HG03520 (cell line): Measurements from ENCODE around the gene ZDHHC7.
A peak's percentile ranks its signal among the peaks of the same experiment; 100 is the strongest.
"Not testable (repeated sequence)": the region's sequence is repeated elsewhere in the genome, so short reads cannot be mapped to it uniquely, and the experiment has no call there.

Experiments
- ATAC-seq: cut with Tn5 transposase; IDR thresholded peaks from one replicate; pipeline ENCODE4 v1.9.1; 2021; ENCODE audit warnings: mild to moderate bottlenecking, moderate library complexity; ENCODE audit not compliant: unreplicated experiment

ZDHHC7 gene

GRCh38 chr16:85010931-85011845 lies at the start of gene ZDHHC7:
Gene ZDHHC7 (minus strand): TSS chr16:85011535. CDS start chr16:84990618, 20,917 bp downstream.
- peak; percentile 79 for ATAC-seq

DNA sequence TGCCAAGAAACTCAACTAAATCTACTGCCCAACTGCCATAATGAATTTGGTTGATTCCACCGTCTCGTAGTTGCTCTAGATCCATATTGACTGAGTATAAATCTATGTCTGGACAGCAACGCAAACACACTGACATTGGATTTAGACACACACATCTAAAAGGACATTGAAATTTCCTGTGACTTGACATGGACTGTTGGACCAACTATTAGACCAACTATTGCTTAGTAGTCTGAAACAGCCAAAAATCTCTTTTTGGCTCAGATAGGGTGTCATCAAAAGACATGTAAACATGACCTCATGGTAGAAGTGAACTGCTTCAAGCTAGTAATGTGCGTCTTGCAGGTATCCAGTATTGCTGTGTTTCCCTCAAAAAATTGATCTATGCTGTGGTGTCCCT lies 47.6 kb upstream of the ZDHHC7 start:
- ATAC-seq: no peak

DNA sequence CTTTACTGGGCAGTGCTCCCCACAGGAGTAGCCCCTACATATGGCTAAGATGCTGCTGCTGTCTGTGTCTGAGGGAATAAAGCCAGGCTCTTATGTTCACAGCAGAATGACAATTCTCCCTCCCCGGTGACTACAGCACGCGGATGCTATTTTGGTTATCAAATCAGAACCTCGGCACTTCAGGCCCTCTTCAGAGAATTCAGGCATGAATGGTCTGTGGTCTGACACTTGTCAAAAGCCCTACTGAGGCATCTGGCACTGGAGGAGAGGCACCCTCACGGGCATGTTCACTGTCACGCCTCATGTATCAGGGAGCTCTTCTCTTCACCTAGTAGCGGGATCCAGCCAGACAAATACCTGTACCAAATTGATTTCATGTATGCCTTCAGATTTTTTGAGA lies 46.6 kb upstream of the ZDHHC7 start:
- no peak for ATAC-seq

GRCh38 chr16:85057212-85057889 lies 46.0 kb upstream of the ZDHHC7 start:
- ATAC-seq: no peak

GRCh38 chr16:85056211-85056748 lies 44.9 kb upstream of the ZDHHC7 start:
- ATAC-seq: no peak

DNA sequence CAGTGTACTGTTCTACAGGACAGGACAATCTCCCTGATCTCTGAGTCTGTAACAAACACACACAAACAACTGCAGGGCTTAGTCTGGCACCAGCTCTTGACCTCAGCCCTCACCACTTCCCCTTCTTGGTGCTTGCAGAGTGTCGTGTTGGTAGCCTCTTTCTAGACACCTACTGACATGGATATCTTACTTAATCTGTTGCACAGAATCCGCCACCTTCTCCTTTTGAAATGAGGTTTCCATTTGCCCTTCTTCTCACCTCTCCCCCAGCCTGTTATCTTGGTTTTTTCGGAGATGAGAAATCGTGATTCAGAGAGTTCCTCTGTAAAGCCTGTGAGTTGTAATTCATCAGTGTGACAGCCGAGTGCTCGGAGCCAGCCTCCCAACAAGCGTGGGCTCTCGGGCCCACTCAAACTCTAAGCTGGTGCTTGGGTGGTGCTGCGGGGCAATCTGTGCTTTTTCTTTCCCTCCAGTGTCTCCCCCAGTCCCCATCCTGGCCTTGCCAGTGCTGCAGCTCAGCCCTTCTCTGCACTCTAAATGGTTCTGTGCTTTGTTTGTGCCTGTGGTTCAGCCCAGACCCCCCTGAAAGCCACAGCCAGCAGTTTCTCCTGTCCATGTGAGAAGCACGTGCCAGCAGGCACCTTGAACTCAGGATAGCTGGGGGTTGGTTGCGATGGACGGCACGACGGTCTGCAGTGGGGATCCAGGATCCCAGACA lies 44.3 kb upstream of the ZDHHC7 start:
- peak; percentile 86 for ATAC-seq

DNA sequence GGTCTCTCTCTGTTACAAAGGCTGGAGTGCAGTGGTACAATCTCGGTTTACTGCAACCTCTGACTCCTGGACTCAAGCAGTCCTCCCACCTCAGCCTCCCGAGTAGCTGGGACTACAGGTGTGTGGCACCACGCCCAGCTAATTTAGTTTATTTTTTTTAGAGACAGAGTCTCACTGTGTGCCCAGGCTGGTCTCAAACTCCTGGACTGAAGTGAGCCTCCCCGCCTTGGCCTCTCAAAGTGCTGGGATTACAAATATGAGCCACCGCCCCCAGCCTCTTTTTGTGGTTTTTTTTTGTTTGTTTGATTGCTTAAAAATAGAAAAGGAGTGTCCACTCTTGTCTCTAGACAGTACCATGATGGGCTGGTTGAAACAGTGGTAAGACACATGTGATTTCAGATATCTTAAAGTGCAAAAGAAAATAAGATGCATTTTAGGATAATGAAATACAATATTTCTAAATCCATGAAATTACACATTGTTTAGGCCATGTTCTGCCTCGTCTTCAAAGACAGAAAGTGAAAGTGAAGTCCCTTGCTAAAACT lies 43.7 kb upstream of the ZDHHC7 start:
- no peak for ATAC-seq

DNA sequence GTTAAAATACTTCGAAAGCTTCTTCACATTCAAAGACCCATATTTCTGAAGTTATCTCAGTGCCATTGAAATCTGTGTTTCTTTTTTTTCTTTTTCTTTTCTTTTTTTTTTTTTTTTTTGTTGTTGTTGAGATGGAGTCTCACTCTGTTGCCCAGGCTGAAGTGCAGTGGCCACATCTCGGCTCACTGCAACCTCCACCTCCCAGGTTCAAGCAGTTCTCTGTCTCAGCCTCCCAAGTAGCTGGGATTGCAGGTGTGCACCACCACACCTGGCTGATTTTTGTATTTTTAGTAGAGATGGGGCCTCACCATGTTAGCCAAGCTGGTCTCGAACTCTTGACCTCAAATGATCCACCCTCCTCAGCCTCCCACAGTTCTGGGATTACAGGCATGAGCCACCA lies 43.0 kb upstream of the ZDHHC7 start:
- not testable (repeated sequence) for ATAC-seq

GRCh38 chr16:85052536-85052935 lies 41.2 kb upstream of the ZDHHC7 start:
- no peak for ATAC-seq

DNA sequence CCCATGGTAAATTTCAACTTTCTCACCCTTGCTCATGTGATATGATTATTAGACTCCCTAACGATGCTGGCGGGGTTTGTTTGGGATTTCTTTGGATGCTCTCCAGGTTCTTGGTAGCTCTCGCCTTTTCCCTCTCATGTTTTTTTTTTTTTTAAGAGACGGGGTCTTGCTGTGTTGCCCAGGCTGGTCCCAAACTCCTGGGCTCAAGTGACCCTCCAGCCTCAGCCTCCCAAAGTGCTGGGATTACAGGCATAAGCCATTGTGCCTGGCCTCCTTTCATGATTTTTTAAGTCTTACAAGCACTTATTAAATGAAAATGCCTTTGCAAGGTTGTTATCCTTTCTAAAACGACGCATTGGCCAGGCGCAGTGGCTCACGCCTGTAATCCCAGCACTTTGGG lies 40.3 kb upstream of the ZDHHC7 start:
- no peak for ATAC-seq

GRCh38 chr16:85051067-85051581 lies 39.8 kb upstream of the ZDHHC7 start:
- no peak for ATAC-seq

DNA sequence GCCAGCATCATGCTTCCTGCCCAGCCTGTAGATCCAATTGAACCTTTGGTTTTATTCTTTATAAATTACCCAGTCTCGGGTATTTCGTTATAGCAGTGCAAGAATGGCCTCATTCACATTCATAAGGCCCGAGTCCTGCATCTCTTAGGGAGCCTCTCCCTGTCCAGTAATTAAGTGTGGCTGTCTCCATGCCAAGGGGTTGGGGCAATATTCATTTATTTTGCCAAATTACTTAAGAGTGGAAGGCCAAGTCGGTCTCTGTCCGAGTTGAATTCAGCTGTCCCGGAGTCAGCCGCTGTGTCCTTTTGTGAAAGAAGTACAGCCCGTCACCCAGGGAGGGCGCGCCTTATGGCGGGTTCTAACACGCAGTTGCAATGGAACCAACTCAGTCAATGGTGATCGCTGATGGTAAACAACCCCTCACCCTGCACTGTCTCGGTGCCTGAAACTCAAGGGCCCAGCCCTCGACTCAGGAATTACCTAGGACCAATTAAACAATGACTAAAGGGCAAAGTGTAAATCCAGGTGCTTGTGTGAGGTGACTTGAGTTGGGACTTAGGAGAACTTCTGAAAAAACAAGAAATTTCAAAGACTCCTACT lies 38.5 kb upstream of the ZDHHC7 start:
- no peak for ATAC-seq

DNA sequence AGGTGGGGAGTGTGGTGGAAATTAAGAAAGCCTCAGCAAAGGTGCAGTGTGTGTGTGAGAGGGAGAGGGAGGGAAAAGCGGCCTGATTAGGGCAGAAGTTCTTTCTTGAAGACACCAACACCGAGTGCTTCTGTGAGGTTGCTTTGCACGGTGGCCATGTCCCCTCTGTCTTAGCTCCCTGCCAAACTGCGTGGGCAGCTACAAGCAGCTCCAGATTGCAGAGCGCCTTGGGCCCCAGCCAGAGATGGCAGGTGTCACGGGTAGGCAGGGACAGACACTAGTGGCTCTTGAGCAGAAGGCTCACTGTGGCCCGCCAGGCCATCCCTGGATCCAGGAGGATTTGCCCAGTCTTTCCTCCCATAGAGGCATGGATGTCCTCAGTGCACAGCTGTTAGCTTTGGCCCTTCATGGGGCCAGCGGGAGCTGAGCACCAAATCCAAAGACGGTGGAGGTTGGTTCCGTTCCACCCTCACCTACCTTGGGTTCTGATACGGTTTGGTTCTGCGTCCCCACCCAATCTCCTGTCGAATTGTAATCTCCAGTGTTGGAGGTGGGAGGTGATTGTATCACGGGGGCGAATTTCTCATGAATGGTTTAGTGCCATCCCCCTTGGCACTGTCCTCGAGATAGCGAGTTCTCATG lies 37.7 kb upstream of the ZDHHC7 start:
- ATAC-seq: no peak

- ATAC-seq: no peak
Observed at GRCh38 chr16:85047867-85048455, 36.6 kb upstream of the ZDHHC7 start.

GRCh38 chr16:85046931-85047866 lies 35.9 kb upstream of the ZDHHC7 start:
- no peak for ATAC-seq

GRCh38 chr16:85046472-85046916 lies 35.2 kb upstream of the ZDHHC7 start:
- no peak for ATAC-seq

GRCh38 chr16:85045641-85046471 lies 34.5 kb upstream of the ZDHHC7 start:
- ATAC-seq: no peak
